Heart left ventricle (tissue), 16 donors: ENCODE measurements around the gene GYG1. TPM values are rescaled to one million over a fixed set of nuclear protein-coding genes. Genes with fewer than 3 reads are reported as not detected.

Experiments used
- ATAC-seq, 4 donors: fragments of 200-7000 bp; cut with Tn5 transposase; one replicate each; pipeline ENCODE4 v1.9.1; 2020 to 2022; ENCODE audit warnings: moderate library complexity in 4 of 4, mild to moderate bottlenecking in 3 of 4, moderate number of reproducible peaks in 1 of 4
- DNase-seq, 5 donors: peaks; one replicate each; pipeline ENCODE4 v3.0.0-alpha.2; 2020
- H3K27ac ChIP-seq, 12 donors: fragments of 200-600 bp; sonication (generic) in 4 of 12; one replicate each; pipeline versions ENCODE4 v1.5.0 to v1.8.0; 2016 to 2022; ENCODE audit warnings: mild to moderate bottlenecking in 2 of 12
- H3K27me3 ChIP-seq, 9 donors: fragments of 200-600 bp; sonication (generic) in 2 of 9; one replicate each; pipeline versions ENCODE4 v1.5.1 to v1.8.0; 2016 to 2022; ENCODE audit warnings: mild to moderate bottlenecking in 3 of 9
- H3K36me3 ChIP-seq, 9 donors: fragments of 200-600 bp; sonication (generic) in 2 of 9; one replicate each; pipeline versions ENCODE4 v1.5.0 to v1.8.0; 2018 to 2022; ENCODE audit warnings: mild to moderate bottlenecking in 2 of 9
- H3K4me1 ChIP-seq, 12 donors: fragments of 200-600 bp; sonication (generic) in 4 of 12; one replicate each; pipeline versions ENCODE4 v1.5.0 to v1.8.0; 2016 to 2022; ENCODE audit warnings: mild to moderate bottlenecking in 3 of 12
- H3K4me3 ChIP-seq, 12 donors: fragments of 200-600 bp; sonication (generic) in 4 of 12; one replicate each; pipeline versions ENCODE4 v1.5.0 to v1.8.0; 2017 to 2022; ENCODE audit warnings: mild to moderate bottlenecking in 9 of 12, moderate library complexity in 4 of 12
- H3K9me3 ChIP-seq, 12 donors: fragments of 200-600 bp; sonication (generic) in 4 of 12; one replicate each; pipeline versions ENCODE4 v1.5.0 to v1.8.0; 2016 to 2022; ENCODE audit warnings: mild to moderate bottlenecking in 1 of 12
- CTCF ChIP-seq, 12 donors: fragments of 200-600 bp; sonication (generic) in 4 of 12; IDR thresholded peaks; one replicate each; pipeline versions ENCODE4 v1.5.0 to v1.8.0; 2018 to 2022; ENCODE audit warnings: antibody characterized with exemption in 12 of 12, mild to moderate bottlenecking in 5 of 12
- POLR2A ChIP-seq, 2 donors: fragments of 450-650 bp; IDR thresholded peaks; one replicate each; pipeline ENCODE4 v1.6.1; 2017; ENCODE audit warnings: antibody characterized with exemption in 2 of 2, mild to moderate bottlenecking in 2 of 2, moderate library complexity in 2 of 2
- WGBS, 4 donors: extraction: QIAGEN DNeasy Blood & Tissue Kit in 2 of 4; methylation state at CpG; one replicate each; pipeline versions ENCODE4 v1.1.5 to v1.1.7; 2013 to 2018; 5-methylcytosine and 5-hydroxymethylcytosine counted together
- intact Hi-C, 10 donors: fragments of 100-400 bp; cut with DNase I; formaldehyde crosslinking; loops; one replicate each; pipeline versions ENCODE4 v1.11.1 to v1.14.2; 2022
- polyA plus RNA-seq, 2 donors: library from polyadenylated mRNA; stranded (reverse); fragments of 200-250 nt; gene quantifications; one replicate each; pipeline ENCODE4 v1.2.3, GENCODE V29; 2013
- total RNA-seq, 9 donors: library from RNA; depleted of rRNA in 2 of 9; stranded (reverse); fragments of >200 nt in 2 of 9; fragmentation: NEBNext Ultra II Directional in 3 of 9; extraction: Animal tissue kit (Norgen Biotek cat#: 25700) in 3 of 9; gene quantifications; one replicate each; pipeline versions ENCODE4 v1.1.0 to v1.2.4, GENCODE V29; 2016 to 2023
- donor health status: ischemic (EF 13 %, LVEDD 7.1; RV severe dilation, severe dysfunction).
- donor health status: healthy with polysubstance abuse.
- donor health status: DM: no; HTN: yes; CAD: no.
- donor health status: DM: no; HTN: no; CAD: no.
- donor health status: ischemic (EF 25% LVEDD 6.9; RV normal size, moderate dysfunction).
- donor health status: ischemic (EF 25% LVEDD 5.7; RV mildly dilated, moderate dysfunction).
- donor health status: healthy.
- donor health status: DM: yes; HTN: yes; CAD: no.
- donor health status: ischemic (EF 35%, LVEDD 5.7; RV mildly dilated, moderate dysfunction).
- donor health status: nonischemic (EF 11% LVEDD 7.7; RV severe dilation, severe dysfunction).
- donor health status: DM: yes; HTN: yes; CAD: no.
- donor health status: PGD.
- donor health status: ischemic (EF 29% LVEDD 5.4; RV normal size, mild dysfunction).
- donor health status: nonischemic (EF 23%, LVEDD 6.1; RV moderate dilation, normal function).

Gene GYG1
- total and polyA plus RNA-seq, 11 donors = 78.2 to 313 (median 144) TPM

GRCh38 chr3:149019580-149019979 is 28.2 kb downstream of the GYG1 start:
- no peaks in the 10 kb centered on the region for H3K27me3 ChIP-seq
- H3K4me3 ChIP-seq = no peak overlapping the region
- peak in 3 of 4 donors; percentile 11 for ATAC-seq
- no peak for DNase-seq
- 69 to 74% (median 72%) methylated on average over 4 of the region's 4 CpGs for WGBS, 4 donors
- peaks cover 0 to 52% (median 42%) of the 10 kb centered on the region in 9 donors for H3K36me3 ChIP-seq
- no peaks in the 10 kb centered on the region for H3K9me3 ChIP-seq
- peaks cover 7 to 60% (median 30%) of the 10 kb centered on the region in 12 donors for H3K4me1 ChIP-seq
- TF ChIP-seq POLR2A (IDR thresholded peaks at IDR 0.05) (no peak), CTCF (IDR thresholded peaks at IDR 0.05) (no peak)
- H3K27ac ChIP-seq = peak overlapping the region in 9 of 12 donors; percentile 0 to 70 (median 55)
- intact Hi-C loops = no loop called here

GRCh38 chr3:149020196-149020838 is 29.0 kb downstream of the GYG1 start:
- intact Hi-C loops = loop anchor here in 3 of 10 donors (5.0 to 10.0 kb wide), 2 partner anchors 63 to 66 kb away; no protein-coding TSS in a partner anchor
- Histone ChIP-seq H3K4me3 (no peak overlapping the region), H3K27me3 (no peaks in the 10 kb centered on the region), H3K4me1 (peaks cover 7 to 55% (median 30%) of the 10 kb centered on the region in 12 donors), H3K27ac (peak overlapping the region in 9 of 12 donors; percentile 0 to 70 (median 55)), H3K9me3 (peaks cover 0 to 6% (median 0%) of the 10 kb centered on the region in 12 donors), H3K36me3 (peaks cover 0 to 55% (median 48%) of the 10 kb centered on the region in 9 donors)
- TF ChIP-seq CTCF (IDR thresholded peaks at IDR 0.05) (no peak), POLR2A (IDR thresholded peaks at IDR 0.05) (no peak)
- peak in 3 of 4 donors; percentile 50 to 59 (median 56) for ATAC-seq
- peak in 1 of 5 donors; percentile 42 for DNase-seq
- WGBS, 4 donors = 56 to 63% (median 59%) methylated on average over 3 of the region's 3 CpGs

- TF ChIP-seq POLR2A (IDR thresholded peaks at IDR 0.05) (no peak), CTCF (IDR thresholded peaks at IDR 0.05) (no peak)
- H3K9me3 ChIP-seq = peaks cover 0 to 6% (median 0%) of the 10 kb centered on the region in 12 donors
- H3K4me3 ChIP-seq = no peak overlapping the region
- DNase-seq = no peak
- 60 to 94% (median 91%) methylated on average over 4 of the region's 4 CpGs for WGBS, 4 donors
- H3K27me3 ChIP-seq = no peaks in the 10 kb centered on the region
- ATAC-seq = no peak
- no peak overlapping the region for H3K27ac ChIP-seq
- peaks cover 0 to 60% (median 53%) of the 10 kb centered on the region in 9 donors for H3K36me3 ChIP-seq
- intact Hi-C loops = loop anchor here in 3 of 10 donors (5.0 to 10.0 kb wide), 2 partner anchors 64 to 66 kb away; no protein-coding TSS in a partner anchor
- H3K4me1 ChIP-seq = peaks cover 7 to 51% (median 30%) of the 10 kb centered on the region in 12 donors
Measured at GRCh38 chr3:149020839-149021252, 29.5 kb downstream of the GYG1 start.

GRCh38 chr3:149021830-149022229 is 30.5 kb downstream of the GYG1 start:
- Histone ChIP-seq H3K27me3 (no peaks in the 10 kb centered on the region), H3K36me3 (peaks cover 0 to 69% (median 63%) of the 10 kb centered on the region in 9 donors), H3K4me1 (peaks cover 7 to 46% (median 27%) of the 10 kb centered on the region in 12 donors), H3K4me3 (no peak overlapping the region), H3K27ac (no peak overlapping the region), H3K9me3 (peaks cover 0 to 6% (median 0%) of the 10 kb centered on the region in 12 donors)
- ATAC-seq = no peak
- DNase-seq = no peak
- WGBS, 4 donors = 16 to 27% (median 22%) methylated on average over 1 of the region's 1 CpG
- intact Hi-C loops = loop anchor here in 3 of 10 donors (5.0 to 10.0 kb wide), 2 partner anchors 65 to 67 kb away; no protein-coding TSS in a partner anchor
- TF ChIP-seq POLR2A (IDR thresholded peaks at IDR 0.05) (no peak), CTCF (IDR thresholded peaks at IDR 0.05) (no peak)
